Hepatocyte (in vitro differentiated cells): ENCODE data around the gene ZBTB25. TPM values are rescaled to one million over a fixed set of nuclear protein-coding genes. Genes with fewer than 3 reads are reported as not detected.

Source experiments
- DNase-seq: peaks from one replicate; pipeline ENCODE4 v3.0.0-alpha.2; 2016; ENCODE audit warnings: low spot score
- H2AFZ ChIP-seq: fragments of 200-600 bp; sonication (generic); 2 replicates; pipeline ENCODE4 v1.6.0; 2016; ENCODE audit warnings: antibody characterized with exemption, mild to moderate bottlenecking
- H3K27ac ChIP-seq: fragments of 200-600 bp; sonication (generic); 2 replicates; pipeline ENCODE4 v1.5.1; 2016; ENCODE audit warnings: mild to moderate bottlenecking
- H3K27me3 ChIP-seq: fragments of 200-600 bp; sonication (generic); 2 replicates; pipeline ENCODE4 v1.6.1; 2016
- H3K36me3 ChIP-seq: fragments of 200-600 bp; sonication (generic); replicated peaks from 2 replicates; pipeline ENCODE4 v1.5.1; 2016; ENCODE audit warnings: low read depth; ENCODE audit not compliant: insufficient read depth
- H3K4me1 ChIP-seq: fragments of 200-600 bp; sonication (generic); 2 replicates; pipeline ENCODE4 v1.5.1; 2016; ENCODE audit warnings: mild to moderate bottlenecking, moderate library complexity; ENCODE audit not compliant: insufficient read depth
- H3K4me2 ChIP-seq: fragments of 200-600 bp; sonication (generic); 2 replicates; pipeline ENCODE4 v1.6.0; 2016
- H3K4me3 ChIP-seq: fragments of 200-600 bp; sonication (generic); 2 replicates; pipeline ENCODE4 v1.5.1; 2016; ENCODE audit warnings: mild to moderate bottlenecking
- H3K79me2 ChIP-seq: fragments of 200-600 bp; sonication (generic); 2 replicates; pipeline ENCODE4 v1.6.0; 2017; ENCODE audit warnings: mild to moderate bottlenecking
- H3K9me2 ChIP-seq: fragments of 200-600 bp; sonication (generic); replicated peaks from 2 replicates; pipeline ENCODE4 v1.6.0; 2017; ENCODE audit warnings: mild to moderate bottlenecking; ENCODE audit not compliant: insufficient read depth
- H3K9me3 ChIP-seq: fragments of 200-600 bp; sonication (generic); 2 replicates; pipeline ENCODE4 v1.5.1; 2016; ENCODE audit warnings: low read depth, mild to moderate bottlenecking
- H4K20me1 ChIP-seq: fragments of 200-600 bp; sonication (generic); 2 replicates; pipeline ENCODE4 v1.6.0; 2016; ENCODE audit warnings: mild to moderate bottlenecking; ENCODE audit not compliant: insufficient read depth, poor library complexity, severe bottlenecking
- CTCF ChIP-seq: fragments of 200-600 bp; sonication (generic); IDR thresholded peaks from 2 replicates; pipeline ENCODE4 v1.5.1; 2016; ENCODE audit warnings: antibody characterized with exemption, mild to moderate bottlenecking; ENCODE audit not compliant: poor library complexity
- EZH2 ChIP-seq: fragments of 200-600 bp; sonication (generic); IDR thresholded peaks from 2 replicates; pipeline ENCODE4 v1.6.1; 2016; ENCODE audit warnings: antibody characterized with exemption, mild to moderate bottlenecking, borderline replicate concordance
- EZH2phosphoT487 ChIP-seq: fragments of 200-600 bp; sonication (generic); IDR thresholded peaks from one replicate; pipeline ENCODE4 v1.6.1; 2018; ENCODE audit warnings: antibody characterized with exemption, mild to moderate bottlenecking, low read depth, moderate library complexity; ENCODE audit not compliant: unreplicated experiment, severe bottlenecking
- WGBS: methylation state at CpG from one replicate; pipeline ENCODE4 v1.1.6; 2016; ENCODE audit warnings: low lambda C conversion rate; ENCODE audit errors: missing lambda C conversion rate; 5-methylcytosine and 5-hydroxymethylcytosine counted together
- polyA plus RNA-seq: library from polyadenylated mRNA; unstranded; fragments of >200 nt; fragmentation: Nextera tagmentation; extraction: Ambion mirVana; gene quantifications from 2 replicates; pipeline ENCODE4 v1.2.1, GENCODE V29; 2016
- total RNA-seq: library from RNA; depleted of rRNA; stranded (reverse); fragments of >200 nt; gene quantifications from 2 replicates; pipeline ENCODE4 v1.2.3, GENCODE V29; 2014

The ZBTB25 gene
- total and polyA plus RNA-seq, 2 experiments from 2014 or later = 7.0 to 8.4 TPM

- H3K4me3 ChIP-seq = peak within 1 kb of the TSS; percentile 86
- peak; percentile 79 for DNase-seq
- H3K9me3 ChIP-seq = no peaks in the 10 kb centered on the region
- no peaks in the 10 kb centered on the region for H4K20me1 ChIP-seq
- H3K36me3 ChIP-seq = no peaks in the 10 kb centered on the region
- TF ChIP-seq EZH2phosphoT487 = no peak
- TF ChIP-seq CTCF = no peak
- TF ChIP-seq EZH2 = no peak
- H3K4me1 ChIP-seq = peaks cover 8% of the 10 kb centered on the region
- H3K9me2 ChIP-seq = no peaks in the 10 kb centered on the region
- H3K4me2 ChIP-seq = peak within 1 kb of the TSS; percentile 97
- no peaks in the 10 kb centered on the region for H3K27me3 ChIP-seq
- WGBS = 1% methylated on average over 45 of the region's 74 CpGs
- peak within 1 kb of the TSS; percentile 94 for H2AFZ ChIP-seq
- H3K27ac ChIP-seq = peak within 1 kb of the TSS; percentile 68
- H3K79me2 ChIP-seq = peaks cover 2% of the 10 kb centered on the region
Measured at GRCh38 chr14:64465191-64465822, 38.3 kb downstream of the ZBTB25 start, which contains the start of gene AKAP5. Gene AKAP5 (plus strand): TSS chr14:64465499. CDS start chr14:64468395, 2,896 bp downstream.

- no peak for DNase-seq
- peak overlapping the region; percentile 22 for H3K27ac ChIP-seq
- no peaks in the 10 kb centered on the region for H3K9me2 ChIP-seq
- H2AFZ ChIP-seq = peak overlapping the region; percentile 94
- H3K4me3 ChIP-seq = peak overlapping the region; percentile 86
- H4K20me1 ChIP-seq = no peaks in the 10 kb centered on the region
- TF ChIP-seq CTCF = no peak
- no peak for TF ChIP-seq EZH2phosphoT487
- no peak for TF ChIP-seq EZH2
- H3K9me3 ChIP-seq = no peaks in the 10 kb centered on the region
- H3K27me3 ChIP-seq = no peaks in the 10 kb centered on the region
- H3K79me2 ChIP-seq = peaks cover 2% of the 10 kb centered on the region
- H3K4me1 ChIP-seq = peaks cover 8% of the 10 kb centered on the region
- H3K4me2 ChIP-seq = peak overlapping the region; percentile 97
- WGBS = 15% methylated on average over 6 of the region's 6 CpGs
- H3K36me3 ChIP-seq = no peaks in the 10 kb centered on the region
Measured at GRCh38 chr14:64464651-64465050, 39.0 kb downstream of the ZBTB25 start.

GRCh38 chr14:64463873-64464272 is 39.8 kb downstream of the ZBTB25 start:
- TF ChIP-seq CTCF = no peak
- no peak for TF ChIP-seq EZH2
- TF ChIP-seq EZH2phosphoT487 = no peak
- H3K4me1 ChIP-seq = peaks cover 8% of the 10 kb centered on the region
- WGBS = 93% methylated on average over 6 of the region's 6 CpGs

More at GRCh38 chr14:64463873-64464272, 39.8 kb downstream of the ZBTB25 start:
- H3K9me3 ChIP-seq = no peaks in the 10 kb centered on the region
- H3K4me2 ChIP-seq = no peak overlapping the region
- H3K9me2 ChIP-seq = no peaks in the 10 kb centered on the region
- no peak overlapping the region for H3K4me3 ChIP-seq
- DNase-seq = no peak
- no peaks in the 10 kb centered on the region for H3K36me3 ChIP-seq
- no peaks in the 10 kb centered on the region for H3K27me3 ChIP-seq
- H2AFZ ChIP-seq = no peak overlapping the region
- H4K20me1 ChIP-seq = no peaks in the 10 kb centered on the region
- H3K27ac ChIP-seq = no peak overlapping the region
- H3K79me2 ChIP-seq = no peaks in the 10 kb centered on the region
